ENCODE results near the gene PSMC3IP.
"Not testable (repeated sequence)": the region's sequence is repeated elsewhere in the genome, so short reads cannot be mapped to it uniquely, and the experiment has no call there.

The PSMC3IP gene

GRCh38 chr17:42544874-42545283 is 32.6 kb downstream of the PSMC3IP start:
- H3K4me3 ChIP-seq (replicated peaks; ENCODE audit: low read depth, low read length): no peak overlapping the region
- TF ChIP-seq, protein P1, sequence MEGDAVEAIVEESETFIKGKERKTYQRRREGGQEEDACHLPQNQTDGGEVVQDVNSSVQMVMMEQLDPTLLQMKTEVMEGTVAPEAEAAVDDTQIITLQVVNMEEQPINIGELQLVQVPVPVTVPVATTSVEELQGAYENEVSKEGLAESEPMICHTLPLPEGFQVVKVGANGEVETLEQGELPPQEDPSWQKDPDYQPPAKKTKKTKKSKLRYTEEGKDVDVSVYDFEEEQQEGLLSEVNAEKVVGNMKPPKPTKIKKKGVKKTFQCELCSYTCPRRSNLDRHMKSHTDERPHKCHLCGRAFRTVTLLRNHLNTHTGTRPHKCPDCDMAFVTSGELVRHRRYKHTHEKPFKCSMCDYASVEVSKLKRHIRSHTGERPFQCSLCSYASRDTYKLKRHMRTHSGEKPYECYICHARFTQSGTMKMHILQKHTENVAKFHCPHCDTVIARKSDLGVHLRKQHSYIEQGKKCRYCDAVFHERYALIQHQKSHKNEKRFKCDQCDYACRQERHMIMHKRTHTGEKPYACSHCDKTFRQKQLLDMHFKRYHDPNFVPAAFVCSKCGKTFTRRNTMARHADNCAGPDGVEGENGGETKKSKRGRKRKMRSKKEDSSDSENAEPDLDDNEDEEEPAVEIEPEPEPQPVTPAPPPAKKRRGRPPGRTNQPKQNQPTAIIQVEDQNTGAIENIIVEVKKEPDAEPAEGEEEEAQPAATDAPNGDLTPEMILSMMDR (IDR thresholded peaks at IDR 0.05; ENCODE audit: insufficient read depth, low read length, poor library complexity, severe bottlenecking): no peak
- DNase-seq (ENCODE audit: extremely low read depth, insufficient read length): no peak
- peaks cover 14% of the 10 kb centered on the region for H3K36me3 ChIP-seq (ENCODE audit: control insufficient read depth, insufficient read depth, low read length)
- no peaks in the 10 kb centered on the region for H3K27me3 ChIP-seq (replicated peaks; ENCODE audit: control insufficient read depth, insufficient read depth, low read length)

DNA sequence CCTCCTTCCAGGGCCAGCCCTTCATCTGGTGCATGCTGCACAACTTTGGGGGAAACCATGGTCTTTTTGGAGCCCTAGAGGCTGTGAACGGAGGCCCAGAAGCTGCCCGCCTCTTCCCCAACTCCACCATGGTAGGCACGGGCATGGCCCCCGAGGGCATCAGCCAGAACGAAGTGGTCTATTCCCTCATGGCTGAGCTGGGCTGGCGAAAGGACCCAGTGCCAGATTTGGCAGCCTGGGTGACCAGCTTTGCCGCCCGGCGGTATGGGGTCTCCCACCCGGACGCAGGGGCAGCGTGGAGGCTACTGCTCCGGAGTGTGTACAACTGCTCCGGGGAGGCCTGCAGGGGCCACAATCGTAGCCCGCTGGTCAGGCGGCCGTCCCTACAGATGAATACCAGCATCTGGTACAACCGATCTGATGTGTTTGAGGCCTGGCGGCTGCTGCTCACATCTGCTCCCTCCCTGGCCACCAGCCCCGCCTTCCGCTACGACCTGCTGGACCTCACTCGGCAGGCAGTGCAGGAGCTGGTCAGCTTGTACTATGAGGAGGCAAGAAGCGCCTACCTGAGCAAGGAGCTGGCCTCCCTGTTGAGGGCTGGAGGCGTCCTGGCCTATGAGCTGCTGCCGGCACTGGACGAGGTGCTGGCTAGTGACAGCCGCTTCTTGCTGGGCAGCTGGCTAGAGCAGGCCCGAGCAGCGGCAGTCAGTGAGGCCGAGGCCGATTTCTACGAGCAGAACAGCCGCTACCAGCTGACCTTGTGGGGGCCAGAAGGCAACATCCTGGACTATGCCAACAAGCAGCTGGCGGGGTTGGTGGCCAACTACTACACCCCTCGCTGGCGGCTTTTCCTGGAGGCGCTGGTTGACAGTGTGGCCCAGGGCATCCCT is 34.1 kb downstream of the PSMC3IP start:
- H3K27me3 ChIP-seq (replicated peaks; ENCODE audit: control insufficient read depth, insufficient read depth, low read length): no peaks in the 10 kb centered on the region
- no peak for DNase-seq (ENCODE audit: extremely low read depth, insufficient read length)
- TF ChIP-seq, protein P1 (IDR thresholded peaks at IDR 0.05; ENCODE audit: insufficient read depth, low read length, poor library complexity, severe bottlenecking): no peak
- H3K36me3 ChIP-seq (ENCODE audit: control insufficient read depth, insufficient read depth, low read length): peaks cover 21% of the 10 kb centered on the region
- no peak overlapping the region for H3K4me3 ChIP-seq (replicated peaks; ENCODE audit: low read depth, low read length)

DNA sequence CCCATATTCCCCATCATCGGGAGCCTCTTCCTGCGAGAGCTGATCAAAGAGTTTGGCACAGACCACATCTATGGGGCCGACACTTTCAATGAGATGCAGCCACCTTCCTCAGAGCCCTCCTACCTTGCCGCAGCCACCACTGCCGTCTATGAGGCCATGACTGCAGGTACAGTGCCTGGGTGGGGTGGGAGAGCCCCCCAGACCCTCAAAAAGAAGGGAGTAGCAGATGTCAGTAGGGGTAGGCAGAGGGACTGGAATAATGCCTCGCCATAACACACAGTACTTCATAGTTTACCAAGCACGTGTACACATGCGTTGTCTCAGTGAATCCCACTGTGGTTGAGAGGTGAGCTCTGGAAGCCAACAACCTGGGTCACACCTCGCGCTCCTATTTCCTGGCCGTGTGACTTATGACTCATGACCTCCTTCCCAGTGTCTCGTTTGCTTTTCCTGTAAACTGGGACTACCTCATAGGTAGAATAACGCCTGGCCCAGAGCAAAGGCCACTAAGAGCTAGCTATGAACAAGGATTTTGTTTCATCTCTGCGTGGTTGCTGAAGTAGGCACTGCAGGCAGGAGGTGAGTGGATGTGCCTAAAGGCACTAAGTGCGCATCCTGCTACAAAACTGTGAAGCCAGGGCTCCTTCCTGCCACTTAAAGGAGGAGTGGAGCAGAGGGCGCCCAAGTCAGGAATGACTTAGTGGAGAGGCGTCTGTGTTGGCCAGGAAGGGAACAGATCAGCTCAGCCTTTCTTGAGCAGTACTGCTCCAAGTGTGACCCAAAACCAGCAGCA is 36.3 kb downstream of the PSMC3IP start:
- Histone ChIP-seq H3K36me3 (ENCODE audit: control insufficient read depth, insufficient read depth, low read length) (peaks cover 21% of the 10 kb centered on the region), H3K27me3 (replicated peaks; ENCODE audit: control insufficient read depth, insufficient read depth, low read length) (no peaks in the 10 kb centered on the region), H3K4me3 (replicated peaks; ENCODE audit: low read depth, low read length) (no peak overlapping the region)
- DNase-seq (ENCODE audit: extremely low read depth, insufficient read length): no peak
- TF ChIP-seq, protein P1 (IDR thresholded peaks at IDR 0.05; ENCODE audit: insufficient read depth, low read length, poor library complexity, severe bottlenecking): no peak

GRCh38 chr17:42540558-42540957 is 37.0 kb downstream of the PSMC3IP start:
- peaks cover 21% of the 10 kb centered on the region for H3K36me3 ChIP-seq (ENCODE audit: control insufficient read depth, insufficient read depth, low read length)
- not testable (repeated sequence) for DNase-seq (ENCODE audit: extremely low read depth, insufficient read length); H3K27me3 ChIP-seq (replicated peaks; ENCODE audit: control insufficient read depth, insufficient read depth, low read length); H3K4me3 ChIP-seq (replicated peaks; ENCODE audit: low read depth, low read length)

GRCh38 chr17:42538482-42538881 is 39.0 kb downstream of the PSMC3IP start:
- H3K27me3 ChIP-seq (replicated peaks; ENCODE audit: control insufficient read depth, insufficient read depth, low read length): no peaks in the 10 kb centered on the region
- no peak for DNase-seq (ENCODE audit: extremely low read depth, insufficient read length)
- H3K4me3 ChIP-seq (replicated peaks; ENCODE audit: low read depth, low read length): no peak overlapping the region
- TF ChIP-seq, protein P1 (IDR thresholded peaks at IDR 0.05; ENCODE audit: insufficient read depth, low read length, poor library complexity, severe bottlenecking): no peak
- peaks cover 17% of the 10 kb centered on the region for H3K36me3 ChIP-seq (ENCODE audit: control insufficient read depth, insufficient read depth, low read length)
